GM18505 (cell line): ENCODE data around the gene PMPCA.

Source experiments
- ATAC-seq: cut with Tn5 transposase; IDR thresholded peaks from one replicate; pipeline ENCODE4 v1.9.1; 2021; ENCODE audit not compliant: unreplicated experiment
- POLR2A ChIP-seq: IDR thresholded peaks from 4 replicates; pipeline ENCODE4 v1.6.1; 2011; ENCODE audit warnings: borderline replicate concordance; ENCODE audit not compliant: insufficient read depth, insufficient read length; ENCODE audit errors: extremely low read depth

The PMPCA gene

GRCh38 chr9:136447173-136447778 lies 36.8 kb downstream of the PMPCA start:
- no peak for ATAC-seq
- TF ChIP-seq POLR2A = no peak

- ATAC-seq = no peak
- no peak for TF ChIP-seq POLR2A
These were observed 38.2 kb downstream of the PMPCA start for GRCh38 chr9:136448655-136449054.

- no peak for ATAC-seq
- TF ChIP-seq POLR2A = no peak
These were observed 40.9 kb downstream of the PMPCA start for GRCh38 chr9:136451221-136451877.

- no peak for TF ChIP-seq POLR2A
- no peak for ATAC-seq
These were observed 42.9 kb downstream of the PMPCA start for GRCh38 chr9:136453326-136453725.

GRCh38 chr9:136454026-136454796 lies 43.8 kb downstream of the PMPCA start:
- ATAC-seq = no peak
- TF ChIP-seq POLR2A = no peak

GRCh38 chr9:136455043-136456002 lies 44.9 kb downstream of the PMPCA start:
- TF ChIP-seq POLR2A = no peak
- no peak for ATAC-seq

GRCh38 chr9:136456258-136456657 lies 45.8 kb downstream of the PMPCA start:
- no peak for ATAC-seq
- TF ChIP-seq POLR2A = no peak

- ATAC-seq = no peak
- no peak for TF ChIP-seq POLR2A
These were observed 46.9 kb downstream of the PMPCA start for GRCh38 chr9:136457326-136457725.

GRCh38 chr9:136459425-136459824 lies 49.0 kb downstream of the PMPCA start:
- TF ChIP-seq POLR2A = no peak
- ATAC-seq = no peak

- TF ChIP-seq POLR2A = no peak
- ATAC-seq = no peak
These were observed 50.4 kb downstream of the PMPCA start for GRCh38 chr9:136460772-136461325.

GRCh38 chr9:136462664-136463063 lies 52.2 kb downstream of the PMPCA start:
- TF ChIP-seq POLR2A = no peak
- ATAC-seq = no peak

- no peak for TF ChIP-seq POLR2A
These were observed 53.1 kb downstream of the PMPCA start for GRCh38 chr9:136463578-136463977.

More at GRCh38 chr9:136463578-136463977, 53.1 kb downstream of the PMPCA start:
- ATAC-seq = no peak
